ENCODE measurements around the gene PMP22.
"Not testable (repeated sequence)": the region's sequence is repeated elsewhere in the genome, so short reads cannot be mapped to it uniquely, and the experiment has no call there.

PMP22 gene

DNA sequence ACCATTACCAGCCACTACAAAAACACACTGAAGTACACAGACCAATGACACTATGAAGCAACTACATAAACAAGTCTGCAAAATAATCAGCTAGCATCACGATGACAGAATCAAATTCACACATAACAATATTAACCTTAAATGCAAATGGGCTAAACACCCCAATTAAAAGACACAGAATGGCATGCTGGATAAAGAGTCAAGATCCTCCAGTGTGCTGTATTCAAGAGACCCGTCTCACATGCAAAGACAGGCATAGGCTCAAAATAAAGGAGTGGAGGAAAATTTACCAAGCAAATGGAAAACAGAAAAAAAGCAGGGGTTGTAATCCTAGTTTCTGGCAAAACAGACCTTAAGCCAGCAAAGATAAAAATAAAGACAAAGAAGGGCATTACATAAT, 64.6 kb downstream of the PMP22 start:
- not testable (repeated sequence) for DNase-seq

GRCh38 chr17:15197229-15197628, 67.9 kb downstream of the PMP22 start:
- no peak for DNase-seq

DNA sequence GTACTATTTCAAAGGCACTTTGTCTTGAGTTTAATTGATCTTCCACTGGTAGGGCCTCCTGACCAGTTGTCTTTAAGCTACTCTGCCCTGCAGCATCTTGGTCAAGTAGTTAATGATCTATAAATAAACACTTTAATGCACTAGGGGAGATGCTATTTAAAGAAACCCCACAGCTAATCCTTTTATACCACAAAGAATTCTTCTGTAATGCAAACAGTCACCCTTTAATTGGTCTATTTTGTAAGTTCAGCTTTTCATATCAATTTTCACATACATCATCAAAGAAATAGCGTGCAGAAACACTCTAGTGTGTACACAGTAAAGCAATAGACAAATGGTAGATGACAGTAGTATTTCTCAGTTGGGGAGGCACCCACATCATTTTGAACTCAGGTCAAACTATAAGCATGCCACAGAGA, 70.3 kb downstream of the PMP22 start:
- DNase-seq: no peak

GRCh38 chr17:15185625-15185991, 79.5 kb downstream of the PMP22 start:
- no peak for DNase-seq

DNA sequence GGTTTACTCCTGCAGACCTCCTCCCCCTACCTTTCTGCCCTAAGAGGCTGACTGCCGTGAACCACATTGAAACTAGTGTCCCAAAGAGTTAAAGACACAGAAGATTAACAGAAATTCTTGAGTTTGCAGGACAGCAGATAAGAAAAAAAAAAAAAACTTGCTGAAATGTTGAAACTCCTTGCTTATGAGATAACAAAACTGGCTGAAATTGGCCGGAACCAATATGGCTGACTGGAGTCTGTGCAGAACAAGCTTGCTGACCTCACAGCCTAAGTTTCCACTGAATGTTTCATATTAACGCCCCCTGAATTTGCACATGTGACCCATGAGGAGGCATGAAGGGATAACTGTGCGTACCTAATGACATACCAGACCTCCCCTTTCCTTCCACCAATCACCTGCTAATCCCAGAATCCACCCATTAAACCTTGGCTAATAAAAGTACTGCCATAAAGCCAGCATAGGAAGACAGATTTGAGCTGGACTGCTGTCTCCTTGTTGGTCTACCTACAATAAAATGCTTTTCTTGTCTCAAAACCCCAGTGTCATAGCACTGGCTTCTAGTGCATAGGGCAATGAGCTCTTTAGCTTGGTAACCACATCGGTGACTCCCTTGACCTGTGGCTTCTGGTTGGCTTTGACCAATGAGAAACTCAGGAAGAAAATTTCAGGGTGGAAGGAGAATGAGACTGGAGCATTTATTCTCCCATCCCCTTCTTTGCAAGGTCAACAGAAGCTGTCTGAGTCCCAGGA, 80.1 kb downstream of the PMP22 start:
- DNase-seq: no peak

DNA sequence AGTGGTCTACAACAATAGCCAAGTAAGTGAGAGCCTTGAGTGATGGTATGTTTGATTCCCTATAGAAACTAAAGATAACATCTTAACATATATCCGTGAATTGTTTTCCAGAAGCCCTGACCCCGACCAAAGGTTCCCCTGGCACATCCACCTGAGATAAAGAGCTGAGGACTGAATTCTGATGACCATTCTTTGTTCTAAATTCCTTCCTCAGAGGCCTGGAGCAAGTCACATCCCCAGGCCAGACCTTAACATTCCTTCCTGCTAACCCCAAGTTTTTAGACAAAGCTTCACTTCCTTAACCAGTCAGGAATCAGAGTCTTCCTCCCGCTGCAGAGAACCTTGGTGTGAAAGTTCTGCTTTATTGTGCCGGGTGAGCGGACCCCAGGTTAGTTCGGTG, 83.3 kb downstream of the PMP22 start:
- DNase-seq: no peak

DNA sequence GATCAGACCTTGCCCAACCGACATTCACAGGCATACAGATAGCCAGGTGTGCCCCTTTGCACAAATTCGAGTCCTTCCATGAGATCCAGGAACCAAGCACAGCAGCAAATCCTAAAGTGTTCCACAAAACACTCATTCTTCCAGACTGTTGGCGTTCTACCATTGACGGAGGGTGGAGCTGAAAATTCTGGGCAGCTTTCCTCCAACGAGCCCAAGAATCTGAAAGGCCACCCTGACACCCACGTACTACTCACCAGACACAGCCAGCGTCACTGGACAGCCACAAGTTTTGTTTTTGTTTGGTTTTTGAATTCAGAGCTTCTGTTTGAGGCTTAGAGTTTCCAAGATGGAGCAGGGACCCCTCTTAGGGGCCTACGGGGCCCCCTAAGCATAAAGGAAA, 83.8 kb downstream of the PMP22 start:
- DNase-seq: no peak

DNA sequence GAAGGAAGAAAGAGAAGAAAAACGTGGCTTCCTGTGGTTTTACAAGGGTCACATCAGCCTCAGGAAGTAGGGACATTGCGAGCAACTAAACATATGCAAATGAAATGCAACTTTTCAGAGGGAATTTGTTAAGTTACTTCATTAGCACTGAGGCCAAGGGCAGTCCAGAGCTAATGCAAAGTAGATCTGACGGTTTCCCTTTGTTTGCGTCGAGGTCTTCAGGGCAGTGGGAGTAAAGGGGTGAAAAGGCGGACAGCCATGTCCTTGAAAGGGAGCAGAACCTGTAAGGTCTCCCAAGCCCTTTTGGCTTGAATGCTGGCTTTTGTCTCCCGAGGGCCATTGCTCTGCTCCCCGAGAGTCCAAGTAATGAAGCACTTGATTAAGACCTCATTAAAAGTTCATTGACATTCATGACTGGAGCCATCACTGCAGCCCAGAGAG, 85.0 kb downstream of the PMP22 start:
- DNase-seq: no peak
